ENCODE data around the gene C21orf91. TPM values are rescaled to one million over a fixed set of nuclear protein-coding genes. Genes with fewer than 3 reads are reported as not detected.
A peak's percentile ranks its signal among the peaks of the same experiment; 100 is the strongest.

Gene C21orf91
- total RNA-seq: 4.2 and 5.4 TPM in 2 replicates
- 0.75 and 1.3 TPM in 2 replicates for polyA plus RNA-seq
- 2.1 and 2.2 TPM in 2 replicates for polyA plus RNA-seq (2011; cell fraction: cytosol; rRNA removed)
- 2.1 and 3.4 TPM in 2 replicates for polyA plus RNA-seq (2011; cell fraction: nucleus; rRNA removed)
- 2.4 and 3.4 TPM in 2 replicates for polyA plus RNA-seq (2012)
- 3.4 and 4.8 TPM in 2 replicates for polyA minus RNA-seq
- 5.8 TPM for polyA minus RNA-seq (2011; cell fraction: cytosol; rRNA and poly(A)+ RNA removed)
- polyA minus RNA-seq (2011; cell fraction: nucleus; rRNA and poly(A)+ RNA removed): 3.1 and 7.6 TPM in 2 replicates
- percentile 59 among the genes with signal in this experiment for Bru-seq, nascent RNA
- percentile 41 among the genes with signal in this experiment for BruChase-seq, experiment 1, labeled RNA remaining after a 6-hour chase
- percentile 58 among the genes with signal in this experiment for BruChase-seq, experiment 2, labeled RNA remaining after a 2-hour chase
- long read RNA-seq, full-length matches to known transcripts: 5 of 6 reads
- long read RNA-seq, partial matches to known transcripts: 0 of 6 reads
- long read RNA-seq, other reads (novel, unspliced or antisense): 1 of 6 reads

- POLR2A ChIA-PET: no interaction called here
- H3K4me3 ChIP-seq (replicated peaks in 1 of 3; ENCODE audit: insufficient read depth in 1 of 3, low read depth in 1 of 3, low read length in 3 of 3): peak within 1 kb of the TSS; percentile 56 to 82 (median 72)
- no peaks in the 10 kb centered on the region for H3K79me2 ChIP-seq (ENCODE audit: control insufficient read depth, insufficient read depth, low read length)
- BruUV-seq (replicated peaks): no TSS peak
- H3K9me1 ChIP-seq (replicated peaks; ENCODE audit: control insufficient read depth, extremely low read depth, insufficient read depth, low read length): no peaks in the 10 kb centered on the region
- H3K9me3 ChIP-seq (replicated peaks; ENCODE audit: control insufficient read depth, insufficient read depth, low read length): no peaks in the 10 kb centered on the region
- peak within 1 kb of the TSS; percentile 75 for H3K27ac ChIP-seq (ENCODE audit: insufficient read depth, low read depth, low read length)
- FAIRE-seq: peak; percentile 49
- DNase-seq (ENCODE audit: low read depth, low spot score): peak; percentile 86
- peak within 1 kb of the TSS; percentile 93 for H3K4me2 ChIP-seq (ENCODE audit: insufficient read depth, low read length)
- TF ChIP-seq MAX (IDR thresholded peaks at IDR 0.05; ENCODE audit: insufficient read depth, insufficient read length) (no peak), EZH2 (IDR thresholded peaks at IDR 0.05; ENCODE audit: borderline replicate concordance, low read depth, low read length, severe bottlenecking) (no peak), FOS (IDR thresholded peaks at IDR 0.05; ENCODE audit: borderline replicate concordance, insufficient read depth, low read length) (no peak), POLR2A (IDR thresholded peaks at IDR 0.05; ENCODE audit: low read depth, low read length) (peak; percentile 85), MYC (IDR thresholded peaks at IDR 0.05; ENCODE audit: low read depth, low read length) (no peak), GATA2 (IDR thresholded peaks at IDR 0.05; ENCODE audit: insufficient read depth, insufficient read length, low read depth, low read length) (no peak), CTCF (IDR thresholded peaks at IDR 0.05; ENCODE audit: extremely low read depth in 1 of 2, insufficient read depth in 1 of 2, low read depth in 1 of 2, low read length in 2 of 2) (no peak), JUN (IDR thresholded peaks at IDR 0.05; ENCODE audit: borderline replicate concordance, insufficient read depth, insufficient read length, low read depth) (no peak), POLR2AphosphoS5 (IDR thresholded peaks at IDR 0.05; ENCODE audit: insufficient read depth, low read depth, low read length) (peak; percentile 74)
- no peaks in the 10 kb centered on the region for H3K36me3 ChIP-seq (ENCODE audit: control insufficient read depth in 2 of 2, extremely low read depth in 1 of 2, insufficient read depth in 2 of 2, low read length in 2 of 2)
- peaks cover 0 to 3% of the 10 kb centered on the region in 2 experiments for H3K27me3 ChIP-seq (ENCODE audit: control insufficient read depth in 2 of 2, insufficient read depth in 2 of 2, low read length in 2 of 2)
- intact Hi-C loops (cut with micrococcal nuclease) (loop anchor here (2.0 to 5.0 kb wide), 3 partner anchors 83 to 206 kb away; partner anchors contain the start of gene BTG3), dilution Hi-C loops (cut with MboI; ENCODE audit: extremely low pct_ligation_motif_present, low sequenced_read_pairs) (no loop called here)
- H2AFZ ChIP-seq (ENCODE audit: low read depth, low read length): peak within 1 kb of the TSS; percentile 94
- CTCF ChIA-PET: interaction anchor here (1.0 to 1.6 kb wide), 3 partner anchors 13 to 432 kb away, joined by 3 to 5 read pairs (median 3); no protein-coding TSS in a partner anchor
- H4K20me1 ChIP-seq (replicated peaks; ENCODE audit: control insufficient read depth, extremely low read depth, insufficient read depth, low read length): no peaks in the 10 kb centered on the region
- peaks cover 10% of the 10 kb centered on the region for H3K4me1 ChIP-seq (ENCODE audit: control insufficient read depth, extremely low read depth, insufficient read depth, low read length)
- H3K9ac ChIP-seq (replicated peaks; ENCODE audit: extremely low read depth, insufficient read depth, low read length): peak within 1 kb of the TSS; percentile 73
These were observed at the start of gene C21orf91 for GRCh38 chr21:17819114-17819876. C21orf91 (minus strand) TSS chr21:17819356; CDS start chr21:17818318, 1,038 bp downstream.
